ENCODE measurements around the gene GALNT13.

GALNT13 gene

DNA sequence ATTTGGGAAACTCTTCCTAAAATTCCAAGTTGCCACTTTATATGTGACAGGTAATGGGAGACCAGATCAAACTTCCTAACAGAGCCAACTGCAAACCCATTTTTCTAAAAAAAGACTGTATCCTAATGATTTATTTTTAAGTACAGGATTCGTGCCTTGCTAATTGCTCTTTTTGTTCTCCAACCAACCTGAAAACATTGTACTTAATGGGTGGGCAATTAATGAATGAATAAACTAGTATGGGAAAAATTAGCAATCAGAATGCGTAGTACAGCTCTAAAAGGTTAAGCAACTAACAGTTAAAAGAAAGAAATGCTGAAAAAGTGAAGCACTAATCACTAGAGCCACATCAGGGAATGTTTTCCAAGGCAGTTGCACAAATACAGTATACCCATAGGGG is 609.6 kb downstream of the GALNT13 start:
- DNase-seq (ENCODE audit: low read depth): no peak

GRCh38 chr2:154484338-154485099 is 612.8 kb downstream of the GALNT13 start:
- DNase-seq (ENCODE audit: low read depth): no peak

DNA sequence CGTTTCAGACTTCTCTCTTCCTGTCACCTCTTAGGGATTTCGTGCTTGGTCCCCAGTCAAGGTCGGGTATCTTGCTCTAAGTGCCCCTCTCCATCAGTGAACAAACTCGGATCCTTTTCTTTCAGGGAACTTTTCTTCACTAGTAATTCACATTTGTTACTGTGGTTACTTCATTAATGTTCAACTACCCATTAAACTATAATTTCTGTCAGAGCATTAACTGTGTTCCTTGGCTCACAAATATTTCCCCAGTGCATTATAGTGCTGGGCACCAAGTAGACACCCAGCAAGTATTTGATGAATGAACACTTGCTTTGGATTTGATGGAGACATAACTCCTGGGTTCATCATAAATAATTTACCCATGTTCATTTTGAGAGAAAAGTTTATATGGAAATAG is 617.1 kb downstream of the GALNT13 start:
- no peak for DNase-seq (ENCODE audit: low read depth)

DNA sequence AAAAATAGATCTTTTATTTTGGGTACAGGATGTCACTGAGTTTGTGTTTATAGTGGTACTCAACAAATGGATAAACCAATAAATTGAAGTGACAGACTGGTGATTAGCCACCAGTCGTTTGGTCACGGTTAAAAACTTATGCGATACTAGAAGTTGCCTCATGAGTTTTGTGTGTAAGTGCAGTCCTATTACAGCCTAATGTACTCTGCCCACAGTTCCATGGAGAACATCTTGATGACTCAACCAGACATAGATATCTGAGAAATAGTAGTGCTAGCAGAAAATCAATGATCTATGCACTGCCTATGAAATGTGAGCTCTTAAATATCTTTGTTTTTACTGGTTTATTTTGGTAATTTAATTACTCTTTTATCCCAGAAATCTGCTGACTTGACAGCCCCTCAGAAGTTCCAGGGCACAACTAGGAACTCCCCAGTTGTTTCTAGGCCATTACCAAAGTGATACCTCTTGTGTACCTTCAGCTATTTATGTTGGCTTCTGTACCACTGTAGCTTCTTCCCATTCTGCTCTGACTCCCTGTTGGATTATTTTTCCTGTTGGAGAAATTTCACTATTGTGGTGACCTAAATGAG is 617.6 kb downstream of the GALNT13 start:
- no peak for DNase-seq (ENCODE audit: low read depth)

DNA sequence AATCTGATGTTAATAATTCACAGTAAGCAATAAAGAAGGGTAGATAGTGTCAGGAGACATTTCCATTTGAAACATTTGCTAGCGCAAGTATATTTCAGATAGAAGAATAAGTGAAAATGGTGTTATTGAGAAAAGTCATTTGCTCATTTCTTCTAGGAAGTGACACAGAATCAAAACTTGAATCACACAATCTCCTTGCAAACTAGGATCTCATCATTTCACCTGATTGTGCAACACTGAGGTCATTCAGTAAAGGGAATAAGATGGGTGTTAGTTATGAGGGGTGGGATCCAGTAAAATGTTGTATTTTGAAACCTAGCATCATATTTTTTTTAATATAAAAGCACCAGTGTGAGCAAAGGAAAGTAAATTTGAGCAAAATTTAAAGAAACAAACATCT is 618.8 kb downstream of the GALNT13 start:
- DNase-seq (ENCODE audit: low read depth): no peak

DNA sequence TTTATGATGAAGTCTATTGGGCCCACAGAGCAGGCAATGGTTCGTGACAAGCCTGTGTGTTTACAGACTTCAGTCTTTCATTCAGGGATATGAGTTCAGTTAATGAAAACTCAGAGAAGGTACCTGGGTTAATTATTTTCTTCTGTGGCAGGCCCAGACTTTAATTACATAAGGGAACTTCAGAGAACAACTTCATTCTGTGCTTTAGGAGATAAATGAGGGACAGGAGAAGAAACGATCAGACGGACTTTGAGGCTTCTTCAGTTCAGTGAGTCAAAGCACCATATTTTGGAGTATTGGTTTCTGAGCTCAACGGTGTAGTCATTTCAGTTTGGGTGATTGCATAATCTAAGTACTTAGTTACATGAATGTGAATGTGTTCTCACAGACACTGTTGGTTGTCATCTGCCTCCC is 623.7 kb downstream of the GALNT13 start:
- DNase-seq (ENCODE audit: low read depth): no peak

GRCh38 chr2:154497019-154497418 is 625.3 kb downstream of the GALNT13 start:
- DNase-seq (ENCODE audit: low read depth): no peak

Measured in T follicular helper cell (primary cell).